HG03135 (cell line): ENCODE measurements around the gene COL5A2.

Experiments
- ATAC-seq: cut with Tn5 transposase; IDR thresholded peaks from one replicate; pipeline ENCODE4 v1.9.1; 2021; ENCODE audit warnings: mild to moderate bottlenecking, moderate library complexity; ENCODE audit not compliant: unreplicated experiment

Gene COL5A2

GRCh38 chr2:189178726-189179569 is 613 bp downstream of the COL5A2 start:
- ATAC-seq: no peak

GRCh38 chr2:189178054-189178453 is 1.5 kb downstream of the COL5A2 start:
- ATAC-seq: no peak

GRCh38 chr2:189177251-189177840 is 2.2 kb downstream of the COL5A2 start:
- no peak for ATAC-seq

GRCh38 chr2:189176516-189176915 is 3.0 kb downstream of the COL5A2 start:
- ATAC-seq: no peak

GRCh38 chr2:189175869-189176433 is 3.6 kb downstream of the COL5A2 start:
- no peak for ATAC-seq

- no peak for ATAC-seq
Observed at GRCh38 chr2:189171956-189172609, 7.5 kb downstream of the COL5A2 start.

- no peak for ATAC-seq
Observed at GRCh38 chr2:189168856-189169499, 10.6 kb downstream of the COL5A2 start.

GRCh38 chr2:189165656-189166380 is 13.7 kb downstream of the COL5A2 start:
- ATAC-seq: no peak

GRCh38 chr2:189164746-189165145 is 14.8 kb downstream of the COL5A2 start:
- no peak for ATAC-seq

- no peak for ATAC-seq
Observed at GRCh38 chr2:189163889-189164288, 15.7 kb downstream of the COL5A2 start.

GRCh38 chr2:189162566-189162965 is 17.0 kb downstream of the COL5A2 start:
- ATAC-seq: no peak

GRCh38 chr2:189161894-189162293 is 17.7 kb downstream of the COL5A2 start:
- no peak for ATAC-seq

GRCh38 chr2:189159717-189160116 is 19.8 kb downstream of the COL5A2 start:
- no peak for ATAC-seq

GRCh38 chr2:189159273-189159672 is 20.3 kb downstream of the COL5A2 start:
- ATAC-seq: no peak

- ATAC-seq: no peak
Observed at GRCh38 chr2:189157939-189158338, 21.6 kb downstream of the COL5A2 start.

- no peak for ATAC-seq
Observed at GRCh38 chr2:189157456-189157855, 22.1 kb downstream of the COL5A2 start.

- ATAC-seq: no peak
Observed at GRCh38 chr2:189155795-189156194, 23.8 kb downstream of the COL5A2 start.

GRCh38 chr2:189153619-189154018 is 25.9 kb downstream of the COL5A2 start:
- no peak for ATAC-seq

GRCh38 chr2:189152483-189152882 is 27.1 kb downstream of the COL5A2 start:
- no peak for ATAC-seq

GRCh38 chr2:189151906-189152305 is 27.7 kb downstream of the COL5A2 start:
- no peak for ATAC-seq
